ENCODE measurements around the gene C1QTNF8. TPM values are rescaled to one million over a fixed set of nuclear protein-coding genes. Genes with fewer than 3 reads are reported as not detected.
"Not testable (repeated sequence)": the region's sequence is repeated elsewhere in the genome, so short reads cannot be mapped to it uniquely, and the experiment has no call there.

Gene C1QTNF8
- total RNA-seq, 1 experiment from 2014 or later = not detected

DNA sequence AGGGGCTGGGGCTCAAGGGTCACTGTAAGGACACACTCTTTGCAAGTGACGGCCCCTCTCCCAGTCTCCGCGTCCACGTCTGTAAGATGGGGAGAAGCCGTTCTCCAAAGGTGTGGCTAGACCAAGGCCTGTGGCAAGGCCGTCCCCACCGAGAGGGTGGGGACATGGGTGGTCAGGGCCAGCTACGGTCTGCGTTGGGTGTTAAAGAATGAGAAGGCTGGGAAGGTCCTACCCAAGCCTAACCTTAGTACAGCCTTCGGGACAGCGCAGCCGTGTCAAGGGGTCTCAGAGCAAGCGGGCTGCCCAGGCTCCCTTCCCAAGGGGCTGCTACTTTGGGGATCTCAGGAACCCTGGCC lies 1.9 kb downstream of the C1QTNF8 start:
- DNase-seq (ENCODE audit: low read depth) = no peak

DNA sequence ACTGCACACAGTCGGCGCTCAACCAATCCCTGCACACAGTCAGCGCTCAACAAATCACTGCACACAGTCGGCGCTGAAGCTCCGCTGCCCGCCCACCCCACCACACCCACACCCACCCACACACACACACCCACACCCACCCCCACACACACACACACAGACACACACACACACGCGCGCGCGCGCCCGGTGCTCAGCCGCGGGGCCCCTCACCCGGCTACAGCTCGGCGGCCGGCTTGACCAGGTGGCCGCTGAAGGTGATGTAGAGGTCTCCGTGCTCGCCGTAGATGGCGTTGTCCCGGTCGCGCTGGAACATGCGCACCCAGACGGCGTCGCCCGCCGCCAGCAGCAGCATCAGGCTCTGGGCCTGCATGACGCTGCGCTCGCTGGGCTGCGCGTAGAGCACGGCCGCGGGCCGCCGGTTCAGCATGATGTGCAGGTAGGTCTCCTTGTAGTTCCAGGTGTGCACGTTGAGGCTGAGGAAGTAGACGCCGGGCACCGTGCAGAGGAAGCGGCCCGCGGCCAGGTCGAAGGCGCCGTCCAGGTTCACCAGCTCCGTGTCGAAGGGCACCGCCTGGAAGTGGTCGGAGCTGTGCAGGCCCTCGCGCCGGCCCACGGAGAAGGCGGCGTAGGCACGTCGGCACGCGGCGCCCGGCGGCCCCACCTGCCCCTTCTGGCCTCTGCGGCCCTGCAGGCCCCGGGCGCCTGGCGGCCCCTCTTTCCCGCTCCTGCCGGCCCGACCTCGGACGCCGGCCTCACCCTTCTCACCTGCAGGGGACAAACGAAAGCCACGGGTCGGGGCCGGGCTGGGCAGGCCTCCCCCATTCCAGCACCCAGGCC lies 2.5 kb downstream of the C1QTNF8 start:
- no peak for DNase-seq (ENCODE audit: low read depth)

DNA sequence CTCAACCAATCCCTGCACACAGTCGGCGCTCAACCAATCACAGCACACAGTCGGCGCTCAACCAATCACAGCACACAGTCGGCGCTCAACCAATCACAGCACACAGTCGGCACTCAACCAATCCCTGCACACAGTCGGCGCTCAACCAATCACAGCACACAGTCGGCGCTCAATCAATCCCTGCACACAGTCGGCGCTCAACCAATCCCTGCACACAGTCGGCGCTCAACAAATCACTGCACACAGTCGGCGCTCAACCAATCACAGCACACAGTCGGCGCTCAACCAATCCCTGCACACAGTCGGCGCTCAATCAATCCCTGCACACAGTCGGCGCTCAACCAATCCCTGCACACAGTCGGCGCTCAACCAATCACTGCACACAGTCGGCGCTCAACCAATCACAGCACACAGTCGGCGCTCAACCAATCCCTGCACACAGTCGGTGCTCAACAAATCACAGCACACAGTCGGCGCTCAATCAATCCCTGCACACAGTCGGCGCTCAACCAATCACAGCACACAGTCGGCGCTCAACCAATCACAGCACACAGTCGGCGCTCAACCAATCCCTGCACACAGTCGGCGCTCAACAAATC lies 3.3 kb downstream of the C1QTNF8 start:
- not testable (repeated sequence) for DNase-seq (ENCODE audit: low read depth)

DNA sequence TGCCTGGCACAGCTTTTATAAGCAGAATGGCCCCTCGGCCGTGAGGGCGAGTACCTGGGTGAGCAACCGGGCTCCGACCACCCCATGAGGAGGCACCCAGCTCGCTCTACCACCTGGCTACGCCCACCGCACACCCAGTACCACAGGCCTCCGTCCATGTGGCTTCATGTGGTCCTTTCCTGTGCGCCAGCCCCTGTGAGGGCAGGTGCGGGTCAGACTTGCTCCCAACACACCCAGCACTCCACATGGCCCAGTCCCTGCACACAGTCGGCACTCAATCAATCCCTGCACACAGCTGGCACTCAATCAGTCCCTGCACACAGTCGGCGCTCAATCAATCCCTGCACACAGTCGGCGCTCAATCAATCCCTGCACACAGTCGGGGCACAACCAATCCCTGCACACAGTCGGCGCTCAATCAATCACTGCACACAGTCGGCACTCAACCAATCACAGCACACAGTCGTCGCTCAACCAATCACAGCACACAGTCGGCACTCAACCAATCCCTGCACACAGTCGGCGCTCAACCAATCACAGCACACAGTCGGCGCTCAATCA lies 4.0 kb downstream of the C1QTNF8 start:
- DNase-seq (ENCODE audit: low read depth) = no peak

DNA sequence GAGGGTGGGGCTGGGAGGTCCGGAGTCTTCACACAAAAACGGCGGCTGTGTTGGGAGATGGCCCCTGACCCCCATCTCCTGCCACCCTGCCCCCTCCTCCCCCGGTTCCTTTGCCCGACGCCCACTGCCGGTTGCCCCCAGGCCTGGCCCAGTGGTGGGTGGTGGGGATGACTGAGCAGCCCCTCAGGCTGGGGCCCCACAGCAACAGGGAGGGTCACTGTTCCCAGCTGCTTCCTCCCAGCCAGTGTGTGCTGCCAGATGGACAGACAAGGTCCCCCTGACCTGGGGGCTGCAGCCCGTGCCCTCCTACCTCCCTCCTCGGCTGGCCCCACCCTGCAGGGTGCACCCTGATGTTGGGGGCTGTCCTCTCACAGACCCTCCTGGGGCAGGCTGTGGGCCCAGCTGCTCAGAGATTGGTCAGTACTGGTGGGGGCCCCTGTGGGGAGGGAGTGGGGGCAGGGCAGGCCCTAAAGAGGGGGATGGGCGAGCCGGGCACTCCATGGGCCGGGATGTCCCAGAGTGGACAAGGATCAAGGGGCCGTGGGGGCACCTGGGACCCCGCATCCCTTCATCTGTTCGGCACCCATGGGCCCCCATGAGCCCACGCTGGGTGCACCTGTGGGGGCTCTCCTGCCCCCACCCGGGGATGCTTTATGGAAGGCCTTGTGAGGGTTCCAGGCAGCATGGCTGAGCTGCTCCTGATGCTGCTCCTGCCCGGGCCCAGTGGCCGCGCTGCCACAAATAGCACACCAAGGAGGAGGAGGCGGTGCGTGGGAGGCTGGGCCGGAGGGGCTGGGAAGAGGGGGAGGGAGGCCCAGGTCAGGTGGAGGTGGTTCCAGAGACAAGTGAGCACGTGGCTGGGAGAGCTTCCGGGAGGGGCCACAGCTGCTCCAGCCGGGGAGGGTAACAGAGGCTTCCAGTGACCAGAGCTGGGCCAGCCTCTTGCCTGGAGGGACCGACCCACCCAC lies 5.1 kb downstream of the C1QTNF8 start:
- DNase-seq (ENCODE audit: low read depth) = no peak

DNA sequence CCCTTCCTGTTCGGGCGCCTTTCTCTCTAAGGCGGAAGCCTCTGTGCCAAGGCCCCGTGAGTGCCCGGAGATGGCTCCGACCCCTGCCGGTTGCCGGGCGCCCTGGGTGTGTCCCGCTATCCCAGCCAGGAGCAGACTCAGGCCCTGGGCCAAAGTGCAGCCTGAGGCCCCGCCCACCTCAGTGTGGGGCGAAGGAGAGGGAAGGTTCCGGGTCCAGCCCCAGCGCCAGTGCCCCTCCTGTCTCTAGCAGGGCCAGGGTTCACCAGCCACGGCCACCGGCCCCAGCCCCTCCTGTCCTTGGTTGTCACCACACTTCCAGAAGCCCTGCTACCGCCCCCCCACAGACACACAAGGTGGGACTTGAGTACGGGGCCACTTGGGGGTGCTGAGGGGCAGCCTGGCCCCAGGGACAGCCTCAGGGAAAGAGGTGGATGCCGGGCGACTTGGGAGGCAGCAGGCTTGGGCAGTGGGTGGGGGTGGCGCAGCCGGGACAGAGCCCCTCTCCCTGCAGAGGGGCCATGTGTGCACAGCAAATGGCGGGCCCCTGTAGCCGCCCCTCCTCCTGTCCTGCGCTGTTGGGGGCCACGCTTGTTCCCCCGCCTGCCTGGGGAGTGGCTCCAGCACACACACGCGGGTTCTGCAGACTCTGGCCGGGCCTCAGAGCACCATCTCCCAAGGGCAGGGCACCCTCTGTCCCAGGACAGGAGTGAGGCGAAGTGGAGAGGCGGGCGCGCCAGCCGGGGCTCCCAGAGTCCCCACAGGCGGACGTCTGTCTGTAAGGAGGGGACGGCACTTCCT lies 6.0 kb downstream of the C1QTNF8 start:
- peak; percentile 33 for DNase-seq (ENCODE audit: low read depth)

DNA sequence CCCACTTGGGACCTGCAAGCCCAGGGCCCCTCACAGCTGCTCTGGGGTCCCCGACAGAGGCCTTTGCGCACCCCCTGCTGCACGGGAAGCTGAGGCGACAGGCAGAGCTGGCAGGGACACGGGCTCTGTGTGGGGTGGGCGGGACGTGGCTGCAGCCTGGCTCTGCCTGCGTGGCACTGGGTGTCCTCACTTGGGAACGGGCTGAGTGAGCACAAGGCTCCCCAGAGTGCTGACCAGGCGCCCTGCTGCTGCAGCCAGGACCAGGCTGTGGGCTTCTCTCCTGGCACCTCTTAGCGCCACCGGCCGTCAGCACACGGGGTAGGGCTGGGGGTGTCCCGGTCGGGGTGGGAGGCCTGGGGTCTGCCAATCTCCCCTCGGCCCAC lies 6.6 kb downstream of the C1QTNF8 start:
- DNase-seq (ENCODE audit: low read depth) = no peak

DNA sequence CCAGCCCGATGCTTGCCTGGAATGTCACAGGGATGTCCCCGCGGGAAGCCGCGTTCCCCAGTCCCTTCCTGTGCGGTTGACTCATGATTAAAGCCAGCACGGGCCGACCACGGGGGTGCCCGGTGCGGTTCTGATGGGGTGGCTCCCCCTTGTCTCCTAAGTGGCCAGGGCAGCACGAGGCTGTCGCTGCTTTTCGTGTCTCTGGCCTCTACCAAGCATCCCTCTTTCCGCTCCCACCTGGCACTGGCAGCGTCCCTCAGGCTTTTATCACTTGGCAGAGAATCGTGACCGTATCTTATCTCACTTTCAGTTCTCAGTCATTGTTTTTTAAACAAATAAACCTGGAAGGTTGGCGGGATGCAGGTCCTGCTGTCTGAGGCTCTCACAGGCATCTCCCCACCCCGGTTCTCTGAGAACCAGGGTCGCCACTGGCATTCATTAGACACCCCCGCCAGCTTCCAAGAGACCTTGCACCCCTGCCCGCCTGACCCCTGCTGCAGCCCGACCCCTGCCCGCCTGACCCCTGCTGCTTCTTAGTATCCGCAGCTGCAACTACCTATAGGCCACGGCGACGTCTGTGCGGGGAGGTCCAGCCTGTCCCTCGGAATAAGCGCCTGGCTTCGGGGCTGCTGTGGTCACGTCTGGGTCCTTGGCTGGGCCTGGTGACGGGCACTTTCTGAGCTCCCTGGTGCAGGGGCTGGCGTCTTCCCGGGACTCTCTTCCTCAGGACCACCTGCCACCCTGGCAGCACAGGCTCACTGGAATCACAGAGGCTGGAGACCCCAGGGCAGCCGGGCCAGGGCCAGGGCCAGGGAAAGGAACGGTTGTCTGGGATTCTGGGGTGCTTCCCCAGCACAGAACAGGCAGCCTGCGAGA lies 7.5 kb downstream of the C1QTNF8 start:
- no peak for DNase-seq (ENCODE audit: low read depth)

DNA sequence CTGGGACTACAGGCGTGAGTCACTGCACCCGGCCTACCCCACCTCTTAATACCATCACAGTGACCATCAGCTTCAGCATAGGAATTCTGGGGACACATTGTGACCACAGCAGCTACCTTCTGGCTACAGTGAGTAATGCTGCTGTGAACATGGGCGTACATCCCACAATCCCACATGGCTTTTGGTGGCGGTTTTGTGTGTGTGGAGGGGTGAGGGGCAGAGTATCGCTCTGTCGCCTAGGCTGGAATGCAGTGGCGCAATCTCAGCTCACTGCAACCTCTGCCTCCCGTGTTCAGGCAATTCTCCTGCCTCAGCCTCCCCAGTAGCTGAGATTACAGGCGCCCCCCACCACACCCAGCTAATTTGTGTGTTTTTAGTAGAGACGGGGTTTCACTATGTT lies 9.6 kb downstream of the C1QTNF8 start:
- DNase-seq (ENCODE audit: low read depth) = not testable (repeated sequence)

DNA sequence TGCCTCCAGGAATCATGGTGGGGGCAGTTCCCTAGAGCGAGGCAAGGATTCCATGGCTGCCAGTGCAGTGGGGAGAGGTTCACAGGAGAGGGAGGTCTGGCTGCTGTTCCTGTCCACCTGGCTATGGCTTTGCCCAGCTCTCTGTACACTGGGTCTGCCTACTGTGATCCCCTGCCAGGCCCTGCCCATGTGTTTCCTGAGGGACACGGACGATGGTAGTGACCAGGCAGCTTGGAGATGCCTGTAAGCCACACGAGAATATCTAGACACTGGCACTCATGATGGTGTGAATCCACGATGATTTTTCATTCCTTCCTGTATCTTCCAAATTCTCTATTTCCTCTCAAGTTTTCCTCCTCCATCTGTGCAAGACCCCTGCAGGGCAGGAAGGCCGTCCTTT lies 11.1 kb downstream of the C1QTNF8 start:
- no peak for DNase-seq (ENCODE audit: low read depth)

DNA sequence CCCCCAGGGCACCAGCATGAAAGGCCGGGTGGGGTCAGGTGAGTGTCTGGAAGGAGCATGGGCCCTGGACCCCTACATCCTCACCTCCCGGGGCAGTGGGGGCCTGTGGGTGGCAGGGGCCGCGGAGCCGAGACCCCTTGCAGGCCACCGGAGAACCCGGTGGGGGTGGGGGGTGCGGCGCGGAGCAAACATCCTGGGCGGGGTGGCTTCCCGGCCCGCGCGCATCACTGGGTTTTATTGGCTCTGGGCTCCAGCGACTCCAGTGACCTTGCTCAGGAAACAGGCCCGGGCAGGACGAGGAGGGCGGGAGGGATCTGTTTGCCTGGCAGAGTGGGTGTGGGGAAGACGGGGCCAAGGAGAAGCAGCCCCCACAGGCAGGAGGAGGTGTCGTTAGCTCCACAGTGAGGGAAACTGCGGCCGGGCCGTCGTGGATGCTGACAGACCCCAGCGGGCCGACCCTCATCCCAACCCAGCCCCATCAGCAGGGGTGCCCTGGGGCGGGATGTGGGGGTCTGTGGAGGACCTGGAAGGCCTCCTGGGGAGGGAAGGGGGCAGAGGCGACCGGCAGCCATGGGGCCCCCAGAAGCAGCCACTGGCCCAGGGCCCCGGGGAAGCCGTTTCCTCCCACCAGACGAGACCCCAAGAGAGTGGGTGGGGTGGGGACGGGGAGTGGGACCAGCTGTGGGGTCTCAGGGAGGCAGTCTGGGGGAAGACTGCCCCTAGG lies 12.9 kb downstream of the C1QTNF8 start:
- DNase-seq (ENCODE audit: low read depth) = no peak

DNA sequence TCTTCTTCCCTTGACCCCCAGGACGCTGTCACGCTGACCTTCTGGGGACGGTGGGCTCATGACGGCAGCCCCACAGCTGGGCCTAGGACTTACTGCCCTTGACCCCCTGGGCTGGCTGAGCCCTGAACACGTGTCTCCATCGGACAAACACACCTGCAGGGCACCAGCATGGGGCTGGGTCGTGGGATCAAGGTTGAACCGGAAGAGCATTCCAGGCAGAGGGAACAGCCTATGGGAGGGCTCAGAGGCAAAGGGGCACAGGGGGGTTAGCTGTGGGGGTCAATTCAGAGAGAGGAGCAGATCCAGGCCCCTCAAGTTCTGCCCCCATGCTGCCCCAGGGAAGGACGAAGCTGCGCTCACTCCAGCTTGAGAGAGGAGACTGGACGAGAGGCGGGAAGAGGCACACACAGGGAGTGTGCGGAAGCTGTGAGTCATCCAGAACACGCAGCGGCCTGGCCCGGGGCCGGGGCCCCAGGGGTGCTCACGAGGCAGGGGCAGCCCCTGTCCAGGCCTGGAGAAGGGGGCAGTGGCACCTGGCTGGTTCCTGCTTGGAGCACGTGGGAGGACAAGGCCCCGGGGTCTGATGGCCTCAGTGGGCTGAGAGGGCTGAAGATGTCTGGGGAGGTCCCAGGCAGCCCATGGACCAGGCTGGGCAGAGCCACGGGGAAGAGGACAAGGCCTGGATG lies 13.6 kb downstream of the C1QTNF8 start:
- DNase-seq (ENCODE audit: low read depth) = peak; percentile 78

DNA sequence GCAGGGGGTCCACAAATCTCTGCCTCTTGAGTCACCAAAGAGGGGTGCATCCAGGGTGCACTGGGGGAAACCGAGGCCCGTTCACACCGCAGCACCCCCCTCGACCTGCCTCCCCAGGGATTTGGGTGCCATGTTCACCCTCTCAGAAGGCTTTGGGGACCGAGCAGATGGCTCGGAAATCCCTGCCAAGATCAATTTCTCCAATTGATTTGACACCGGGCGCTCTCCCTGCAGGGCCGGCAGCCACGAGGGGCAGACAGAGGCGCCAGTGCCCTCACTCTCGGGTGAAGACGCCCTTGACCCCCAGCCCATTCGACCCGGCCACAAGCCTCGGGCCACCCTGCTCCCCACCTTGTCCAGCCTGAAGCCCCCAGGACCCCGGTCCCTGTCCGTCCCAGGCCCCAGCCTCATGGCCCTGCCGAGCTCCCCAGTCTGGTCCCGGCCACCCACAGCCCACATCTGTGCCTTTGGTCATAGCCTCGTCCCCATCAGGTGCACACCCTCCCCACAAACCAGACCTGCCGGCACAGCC lies 14.2 kb downstream of the C1QTNF8 start:
- no peak for DNase-seq (ENCODE audit: low read depth)

DNA sequence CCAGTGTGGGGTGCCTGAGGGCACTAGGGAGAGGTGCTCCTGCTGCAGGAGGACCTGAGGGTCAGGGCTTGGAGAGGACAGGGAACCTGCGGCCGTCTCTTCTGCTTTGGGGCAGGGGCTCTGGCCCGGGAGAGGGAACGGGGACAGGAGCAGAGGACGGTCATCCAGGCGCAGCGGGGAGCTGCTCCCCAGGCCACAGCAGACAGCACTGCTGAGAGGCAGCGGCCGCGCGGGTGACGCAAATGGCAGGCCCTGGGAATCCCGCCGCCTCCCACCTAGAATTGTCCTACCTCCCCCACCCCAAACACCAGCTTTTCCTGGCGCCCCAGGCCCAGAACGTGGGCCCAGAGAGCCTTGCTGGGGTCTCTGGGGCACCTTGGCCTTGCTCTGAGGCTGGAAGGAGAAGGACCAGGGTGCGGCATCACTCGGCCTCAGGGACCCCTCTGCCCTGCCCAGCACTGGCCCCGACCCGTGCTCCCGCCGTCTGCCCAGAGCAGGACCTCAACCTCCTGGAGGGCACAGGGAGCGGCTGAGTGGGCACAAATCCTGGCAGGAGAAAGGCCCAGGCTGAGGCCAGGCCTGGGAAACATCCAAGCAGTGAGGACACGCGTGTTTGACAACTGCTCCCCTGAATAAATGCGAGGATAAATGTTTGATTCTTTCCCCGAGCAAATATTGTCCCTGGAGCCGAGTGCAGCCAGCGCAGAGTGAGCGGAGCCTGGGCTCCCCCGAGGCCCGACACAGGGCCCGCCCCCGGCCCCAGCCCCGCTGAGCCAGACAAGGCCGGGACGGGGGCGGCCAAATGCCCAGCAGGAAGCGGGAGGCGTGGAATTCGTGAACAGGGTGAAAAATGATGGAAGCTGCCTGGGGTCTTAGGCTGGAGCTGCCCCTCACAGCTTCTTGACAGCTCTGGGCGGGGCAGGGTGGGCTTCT lies 15.0 kb downstream of the C1QTNF8 start:
- DNase-seq (ENCODE audit: low read depth) = no peak

DNA sequence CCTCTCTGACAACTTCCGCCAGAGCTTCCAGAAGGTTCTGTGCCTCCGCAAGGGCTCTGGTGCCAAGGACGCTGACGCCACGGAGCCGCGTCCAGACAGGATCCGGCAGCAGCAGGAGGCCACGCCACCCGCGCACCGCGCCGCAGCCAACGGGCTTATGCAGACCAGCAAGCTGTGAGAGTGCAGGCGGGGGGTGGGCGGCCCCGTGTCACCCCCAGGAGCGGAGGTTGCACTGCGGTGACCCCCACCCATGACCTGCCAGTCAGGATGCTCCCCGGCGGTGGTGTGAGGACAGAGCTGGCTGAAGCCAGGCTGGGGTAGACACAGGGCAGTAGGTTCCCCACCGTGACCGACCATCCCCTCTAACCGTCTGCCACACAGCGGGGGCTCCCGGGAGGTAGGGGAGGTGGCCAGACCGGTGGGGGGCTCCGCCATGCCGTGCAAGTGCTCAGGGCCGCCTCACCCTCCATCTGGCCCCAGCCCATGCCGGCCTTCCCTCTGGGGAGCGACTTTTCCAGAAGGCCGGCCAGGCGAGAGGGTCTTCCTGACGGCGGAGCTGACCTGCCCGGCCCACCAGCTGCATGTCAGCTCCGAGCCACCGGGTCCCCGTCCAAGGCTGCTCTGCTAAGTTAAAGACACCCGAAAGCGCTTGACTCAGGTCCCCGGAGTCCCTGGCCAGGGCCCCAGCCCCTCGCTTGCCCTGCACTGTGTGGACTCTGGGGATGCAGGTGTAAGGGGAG lies 16.1 kb downstream of the C1QTNF8 start:
- DNase-seq (ENCODE audit: low read depth) = no peak

DNA sequence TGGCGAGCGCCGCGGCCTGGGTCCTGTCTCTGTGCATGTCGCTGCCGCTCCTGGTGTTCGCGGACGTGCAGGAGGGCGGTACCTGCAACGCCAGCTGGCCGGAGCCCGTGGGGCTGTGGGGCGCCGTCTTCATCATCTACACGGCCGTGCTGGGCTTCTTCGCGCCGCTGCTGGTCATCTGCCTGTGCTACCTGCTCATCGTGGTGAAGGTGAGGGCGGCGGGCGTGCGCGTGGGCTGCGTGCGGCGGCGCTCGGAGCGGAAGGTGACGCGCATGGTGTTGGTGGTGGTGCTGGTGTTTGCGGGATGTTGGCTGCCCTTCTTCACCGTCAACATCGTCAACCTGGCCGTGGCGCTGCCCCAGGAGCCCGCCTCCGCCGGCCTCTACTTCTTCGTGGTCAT lies 16.7 kb downstream of the C1QTNF8 start:
- no peak for DNase-seq (ENCODE audit: low read depth)

DNA sequence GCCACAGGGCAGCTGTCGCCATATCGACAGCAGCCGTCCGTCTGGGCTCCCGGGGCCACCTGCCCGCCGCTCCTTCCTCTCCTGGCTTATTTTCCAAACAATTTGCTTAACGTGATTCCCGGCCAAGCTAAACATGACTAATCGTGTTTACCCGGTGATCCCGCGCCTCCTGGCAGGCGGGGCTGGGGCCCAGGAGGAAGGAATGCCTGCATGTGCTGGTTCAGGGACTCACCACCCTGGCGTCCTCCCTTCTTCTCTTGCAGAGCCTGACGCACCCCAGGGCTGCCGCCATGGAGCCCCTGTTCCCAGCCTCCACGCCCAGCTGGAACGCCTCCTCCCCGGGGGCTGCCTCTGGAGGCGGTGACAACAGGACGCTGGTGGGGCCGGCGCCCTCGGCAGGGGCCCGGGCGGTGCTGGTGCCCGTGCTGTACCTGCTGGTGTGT lies 17.4 kb downstream of the C1QTNF8 start:
- peak; percentile 77 for DNase-seq (ENCODE audit: low read depth)
